ENCODE data around the gene DLG2.

DLG2 gene

GRCh38 chr11:84909740-84910139 is 717.4 kb downstream of the DLG2 start:
- TF ChIP-seq, protein P1, sequence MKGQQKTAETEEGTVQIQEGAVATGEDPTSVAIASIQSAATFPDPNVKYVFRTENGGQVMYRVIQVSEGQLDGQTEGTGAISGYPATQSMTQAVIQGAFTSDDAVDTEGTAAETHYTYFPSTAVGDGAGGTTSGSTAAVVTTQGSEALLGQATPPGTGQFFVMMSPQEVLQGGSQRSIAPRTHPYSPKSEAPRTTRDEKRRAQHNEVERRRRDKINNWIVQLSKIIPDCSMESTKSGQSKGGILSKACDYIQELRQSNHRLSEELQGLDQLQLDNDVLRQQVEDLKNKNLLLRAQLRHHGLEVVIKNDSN (IDR thresholded peaks at IDR 0.05): no peak
- TF ChIP-seq MAX (IDR thresholded peaks at IDR 0.05): no peak
- no peak for TF ChIP-seq FOXM1 (IDR thresholded peaks at IDR 0.05; ENCODE audit: borderline replicate concordance, low read depth)
- TF ChIP-seq ZBTB7A (IDR thresholded peaks at IDR 0.05; ENCODE audit: low read depth): no peak
- TF ChIP-seq NFIC (IDR thresholded peaks at IDR 0.05): no peak
- TF ChIP-seq TEAD4 (IDR thresholded peaks at IDR 0.05): no peak
- no peak for TF ChIP-seq TCF12 (IDR thresholded peaks at IDR 0.05; ENCODE audit: low read depth)
- no peak for TF ChIP-seq YY1 (IDR thresholded peaks at IDR 0.05; ENCODE audit: low read depth)
- TF ChIP-seq TAF1 (IDR thresholded peaks at IDR 0.05; ENCODE audit: low read depth): no peak
- no peak for TF ChIP-seq EGR1 (IDR thresholded peaks at IDR 0.05)
- no peak for TF ChIP-seq REST (IDR thresholded peaks at IDR 0.05; ENCODE audit: low read depth)
- TF ChIP-seq CEBPB (IDR thresholded peaks at IDR 0.05): no peak
- TF ChIP-seq RAD21 (IDR thresholded peaks at IDR 0.05; ENCODE audit: low read depth): no peak

DNA sequence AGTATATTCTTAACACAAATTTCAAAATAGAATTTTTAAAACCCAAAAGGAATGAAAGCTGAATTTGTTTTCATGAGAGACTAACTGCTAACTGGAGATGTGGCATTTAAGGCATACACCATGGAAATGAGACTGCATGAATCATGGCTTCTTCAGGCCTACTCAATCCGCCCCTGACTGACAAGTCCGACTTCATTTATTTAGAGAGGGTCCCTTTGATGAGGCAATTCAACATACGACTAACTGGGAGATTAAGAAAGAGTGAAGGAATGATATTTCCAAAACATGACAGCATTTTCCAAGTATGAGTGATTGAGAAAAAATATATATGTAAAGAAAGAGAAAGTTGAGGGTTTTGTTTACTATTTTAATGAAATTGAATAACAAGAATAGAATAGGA is 720.1 kb downstream of the DLG2 start:
- no peak for TF ChIP-seq MAX (IDR thresholded peaks at IDR 0.05)
- TF ChIP-seq NFIC (IDR thresholded peaks at IDR 0.05): no peak
- TF ChIP-seq EGR1 (IDR thresholded peaks at IDR 0.05): no peak
- TF ChIP-seq YY1 (IDR thresholded peaks at IDR 0.05; ENCODE audit: low read depth): no peak
- TF ChIP-seq TCF12 (IDR thresholded peaks at IDR 0.05; ENCODE audit: low read depth): no peak
- TF ChIP-seq, protein P1 (IDR thresholded peaks at IDR 0.05): no peak
- TF ChIP-seq TEAD4 (IDR thresholded peaks at IDR 0.05): no peak
- no peak for TF ChIP-seq CREB1 (IDR thresholded peaks at IDR 0.05; ENCODE audit: low read depth)
- TF ChIP-seq EP300 (IDR thresholded peaks at IDR 0.05; ENCODE audit: borderline replicate concordance): no peak
- no peak for TF ChIP-seq ZBTB7A (IDR thresholded peaks at IDR 0.05; ENCODE audit: low read depth)
- no peak for TF ChIP-seq CEBPB (IDR thresholded peaks at IDR 0.05)

- TF ChIP-seq, protein P1 (IDR thresholded peaks at IDR 0.05): no peak
- TF ChIP-seq CEBPB (IDR thresholded peaks at IDR 0.05): no peak
These were observed 721.7 kb downstream of the DLG2 start for GRCh38 chr11:84905411-84905810.

DNA sequence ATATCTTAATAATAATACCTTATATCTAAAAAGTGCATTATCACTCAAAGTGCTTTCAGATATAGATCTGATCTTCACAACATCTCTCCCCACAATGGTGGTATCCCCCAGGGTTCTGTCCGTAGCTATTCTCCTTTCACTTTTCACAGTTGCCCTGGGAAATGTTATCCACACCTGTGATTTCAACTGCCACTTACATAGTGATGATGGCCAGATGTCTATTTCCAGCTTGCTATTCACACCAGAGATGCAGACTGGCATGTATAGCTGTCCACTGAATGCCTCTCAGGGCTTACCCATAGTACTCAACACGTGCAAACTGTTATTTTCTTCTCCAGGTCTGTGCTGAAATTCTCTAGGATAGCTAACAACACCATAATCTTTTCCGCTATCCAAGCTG is 724.7 kb downstream of the DLG2 start:
- no peak for TF ChIP-seq CEBPB (IDR thresholded peaks at IDR 0.05)
- no peak for TF ChIP-seq TCF12 (IDR thresholded peaks at IDR 0.05; ENCODE audit: low read depth)
- TF ChIP-seq NFIC (IDR thresholded peaks at IDR 0.05): no peak
- TF ChIP-seq, protein P1 (IDR thresholded peaks at IDR 0.05): no peak
- no peak for TF ChIP-seq EGR1 (IDR thresholded peaks at IDR 0.05)
- no peak for TF ChIP-seq MAX (IDR thresholded peaks at IDR 0.05)
- TF ChIP-seq REST (IDR thresholded peaks at IDR 0.05; ENCODE audit: low read depth): no peak
- no peak for TF ChIP-seq CREB1 (IDR thresholded peaks at IDR 0.05; ENCODE audit: low read depth)
- TF ChIP-seq TEAD4 (IDR thresholded peaks at IDR 0.05): no peak
- no peak for TF ChIP-seq YY1 (IDR thresholded peaks at IDR 0.05; ENCODE audit: low read depth)
- TF ChIP-seq EP300 (IDR thresholded peaks at IDR 0.05; ENCODE audit: borderline replicate concordance): no peak
- TF ChIP-seq FOXM1 (IDR thresholded peaks at IDR 0.05; ENCODE audit: borderline replicate concordance, low read depth): no peak
- no peak for TF ChIP-seq TAF1 (IDR thresholded peaks at IDR 0.05; ENCODE audit: low read depth)
- TF ChIP-seq RAD21 (IDR thresholded peaks at IDR 0.05; ENCODE audit: low read depth): no peak
- TF ChIP-seq ZBTB7A (IDR thresholded peaks at IDR 0.05; ENCODE audit: low read depth): no peak

DNA sequence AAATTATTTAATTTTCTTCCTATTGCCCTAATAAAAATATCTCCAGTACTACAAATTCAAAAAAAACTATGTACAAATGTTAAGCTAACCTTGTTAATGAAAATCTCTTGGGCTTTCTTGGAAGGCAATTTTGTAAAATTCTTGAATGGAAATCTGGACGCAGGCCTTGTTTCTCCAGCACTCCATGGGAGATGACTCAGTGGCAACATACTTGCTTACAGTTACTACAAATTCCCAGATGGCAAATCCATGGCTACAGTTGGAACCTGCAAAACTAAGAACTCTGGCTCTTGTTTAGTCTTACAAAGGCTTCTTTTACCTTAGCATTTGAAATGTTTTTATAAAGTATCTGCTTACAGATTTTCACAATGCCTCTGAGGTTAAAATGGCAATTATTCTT is 725.2 kb downstream of the DLG2 start:
- TF ChIP-seq RAD21 (IDR thresholded peaks at IDR 0.05; ENCODE audit: low read depth) (no peak), NFIC (IDR thresholded peaks at IDR 0.05) (no peak), MAX (IDR thresholded peaks at IDR 0.05) (no peak), EP300 (IDR thresholded peaks at IDR 0.05; ENCODE audit: borderline replicate concordance) (no peak), CREB1 (IDR thresholded peaks at IDR 0.05; ENCODE audit: low read depth) (no peak), YY1 (IDR thresholded peaks at IDR 0.05; ENCODE audit: low read depth) (no peak), EGR1 (IDR thresholded peaks at IDR 0.05) (no peak), TAF1 (IDR thresholded peaks at IDR 0.05; ENCODE audit: low read depth) (no peak), TEAD4 (IDR thresholded peaks at IDR 0.05) (no peak), REST (IDR thresholded peaks at IDR 0.05; ENCODE audit: low read depth) (no peak), CEBPB (IDR thresholded peaks at IDR 0.05) (no peak), TCF12 (IDR thresholded peaks at IDR 0.05; ENCODE audit: low read depth) (no peak), ZBTB7A (IDR thresholded peaks at IDR 0.05; ENCODE audit: low read depth) (no peak), FOXM1 (IDR thresholded peaks at IDR 0.05; ENCODE audit: borderline replicate concordance, low read depth) (no peak)
- TF ChIP-seq, protein P1 (IDR thresholded peaks at IDR 0.05): no peak
